GM21737 (cell line): ENCODE measurements around the gene TUSC2.

Source experiments
- ATAC-seq: cut with Tn5 transposase; IDR thresholded peaks from one replicate; pipeline ENCODE4 v1.9.1; 2021; ENCODE audit warnings: mild to moderate bottlenecking, moderate library complexity; ENCODE audit not compliant: unreplicated experiment

The TUSC2 gene

DNA sequence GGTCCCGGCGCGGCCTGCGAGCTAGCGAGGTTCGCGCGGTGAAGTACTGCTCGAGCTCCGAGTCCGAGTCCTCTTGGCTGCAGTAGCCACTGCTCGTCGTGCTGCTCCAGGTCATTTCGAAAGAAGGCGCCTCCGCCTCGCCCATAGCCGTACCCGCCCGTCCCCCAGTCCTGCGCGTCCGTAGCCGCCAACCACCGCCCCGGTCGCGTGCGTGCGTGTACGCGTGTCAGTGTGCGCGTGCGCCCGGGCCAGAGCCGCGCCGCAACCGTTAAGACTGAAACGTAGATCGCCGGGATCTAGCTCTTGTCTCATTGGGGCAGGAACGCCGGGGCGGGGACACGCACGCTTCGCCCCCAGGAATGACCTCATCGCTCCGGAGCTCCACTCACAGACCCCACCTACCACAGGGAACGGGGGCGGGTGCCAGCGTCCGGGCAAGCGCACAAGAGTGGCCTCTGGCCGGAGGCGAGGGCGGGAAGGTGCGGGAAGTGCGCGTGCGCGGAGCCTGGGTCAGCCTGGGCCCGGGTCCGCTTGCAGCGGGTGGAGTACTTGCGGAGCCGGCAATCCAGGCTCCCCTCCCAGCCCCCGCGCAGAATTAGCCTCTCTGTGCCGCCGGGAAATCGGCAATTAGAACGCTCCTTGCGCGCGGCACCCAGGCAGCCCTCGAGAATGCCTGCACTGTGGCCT, 9.3 kb upstream of the TUSC2 start:
- ATAC-seq = peak; percentile 66

DNA sequence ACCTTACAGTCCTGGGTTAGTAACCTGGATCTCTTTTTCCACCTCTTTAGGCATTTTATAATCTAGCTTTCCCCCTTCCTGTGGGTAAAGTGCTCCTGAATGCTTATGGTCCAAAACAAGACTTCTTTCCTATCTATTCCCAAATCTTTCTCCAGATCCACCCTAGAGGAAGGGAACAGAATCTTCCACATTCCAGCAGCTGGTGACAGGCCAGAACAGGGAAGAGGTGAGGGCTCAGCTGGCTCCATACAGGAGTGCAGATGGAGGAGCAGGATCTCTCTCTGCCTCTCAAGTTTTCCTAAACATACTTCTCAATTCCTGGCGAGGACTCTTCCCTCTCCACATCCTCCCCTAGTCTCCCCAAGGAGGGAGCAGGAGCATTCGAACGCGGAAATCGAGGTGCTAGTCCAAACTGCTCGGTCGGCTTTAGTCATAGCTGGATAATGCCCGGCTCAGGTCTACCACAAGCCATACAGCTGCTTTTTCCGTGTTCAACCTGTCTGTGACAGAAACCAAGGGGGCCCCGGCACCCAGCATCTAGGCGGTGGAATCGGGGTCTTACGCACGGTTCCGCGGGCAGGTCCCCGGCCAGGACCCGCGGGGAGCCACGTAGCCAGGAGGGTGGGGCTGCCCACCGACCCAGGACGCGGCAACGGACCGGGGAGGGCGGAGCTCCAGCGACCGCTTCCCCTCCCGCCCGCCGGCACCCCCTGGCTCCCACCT, 8.6 kb upstream of the TUSC2 start:
- peak; percentile 29 for ATAC-seq

DNA sequence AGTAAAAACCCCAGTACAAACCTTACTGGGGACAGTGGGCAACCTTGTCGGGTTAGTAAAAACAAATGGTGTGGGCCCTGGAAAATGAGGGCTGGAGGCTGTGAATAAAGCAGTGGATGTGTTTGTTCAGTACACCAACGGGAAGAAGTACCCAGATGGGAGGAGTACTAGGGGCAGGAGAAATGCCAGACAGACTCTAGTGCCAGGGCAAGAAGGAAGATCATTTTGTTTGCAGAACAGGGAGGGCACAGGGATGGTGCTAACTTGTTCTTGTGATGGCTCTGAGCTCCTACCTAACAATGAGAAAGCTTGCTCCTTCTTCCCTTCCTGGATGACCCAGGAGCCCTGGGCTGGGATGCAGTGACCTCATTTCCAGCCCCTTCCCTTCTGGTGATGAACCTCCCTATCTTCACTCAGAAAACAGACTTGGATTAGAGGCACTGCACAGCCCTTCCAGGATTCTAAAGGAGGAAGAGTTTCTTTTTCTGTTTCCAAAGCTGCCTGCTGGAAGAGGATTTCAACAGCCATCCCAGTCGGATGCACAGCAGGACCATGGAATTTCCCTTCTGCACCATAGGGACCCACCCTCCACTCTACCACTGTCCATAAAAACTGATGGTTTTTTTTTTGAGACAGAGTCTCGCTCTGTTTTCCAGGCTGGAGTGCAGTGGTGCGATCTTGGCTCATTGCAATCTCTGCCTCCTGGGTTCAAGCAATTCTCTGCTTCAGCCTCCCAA, 6.5 kb upstream of the TUSC2 start:
- ATAC-seq = no peak

DNA sequence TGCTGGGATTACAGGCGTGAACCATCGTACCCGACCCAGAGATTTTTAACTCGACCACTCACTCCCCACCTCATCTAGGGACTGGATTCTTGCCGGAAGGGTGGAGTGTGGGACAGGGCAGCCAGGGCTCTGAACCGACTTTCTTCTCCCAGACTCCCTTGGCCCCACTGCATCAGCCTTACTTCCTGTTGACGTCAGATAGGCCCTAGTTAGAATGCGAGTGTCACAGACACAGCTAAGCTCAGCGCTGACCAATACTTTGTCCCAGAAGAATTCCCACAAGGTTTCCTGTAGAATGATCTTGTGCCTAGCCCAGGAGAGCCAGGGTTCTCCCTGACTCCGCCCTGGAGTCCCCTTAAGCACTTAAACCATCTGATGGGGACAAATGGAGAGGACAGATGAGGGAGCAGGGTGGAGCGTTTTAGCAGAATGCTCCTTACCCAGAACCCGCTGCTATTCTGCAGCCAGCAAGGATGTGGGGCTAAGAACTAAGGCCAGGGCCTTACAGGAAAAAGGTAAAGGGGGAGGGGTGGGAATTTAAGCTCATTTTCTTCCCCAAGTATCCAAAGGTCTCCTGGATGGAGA, 5.8 kb upstream of the TUSC2 start:
- no peak for ATAC-seq

DNA sequence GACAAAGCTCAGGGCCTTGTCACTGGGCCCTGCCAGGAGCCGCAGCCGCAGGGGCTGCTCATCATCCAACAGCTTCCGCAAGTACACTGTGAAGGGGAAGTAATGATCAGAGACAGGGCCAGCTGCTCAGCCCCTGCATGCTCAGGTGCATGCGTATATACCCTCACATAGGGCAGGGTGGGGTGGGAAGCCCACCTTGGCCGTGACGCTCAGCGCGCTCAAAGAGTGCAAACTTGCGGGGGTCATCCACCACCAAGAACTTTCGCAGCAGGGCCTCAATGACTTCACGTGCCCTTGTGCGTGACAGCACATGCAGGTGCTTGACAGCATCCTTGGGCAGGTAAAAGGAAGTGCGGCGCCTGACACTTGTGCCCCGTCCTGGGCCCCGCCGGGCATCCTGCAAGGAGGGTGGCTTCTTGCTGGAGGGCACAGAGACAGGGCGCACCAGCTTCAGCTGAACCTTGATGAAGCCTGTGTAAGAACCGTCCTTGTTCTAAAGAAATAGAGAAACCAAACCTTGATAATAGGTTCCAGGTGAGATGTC, 3.4 kb upstream of the TUSC2 start:
- ATAC-seq = no peak

DNA sequence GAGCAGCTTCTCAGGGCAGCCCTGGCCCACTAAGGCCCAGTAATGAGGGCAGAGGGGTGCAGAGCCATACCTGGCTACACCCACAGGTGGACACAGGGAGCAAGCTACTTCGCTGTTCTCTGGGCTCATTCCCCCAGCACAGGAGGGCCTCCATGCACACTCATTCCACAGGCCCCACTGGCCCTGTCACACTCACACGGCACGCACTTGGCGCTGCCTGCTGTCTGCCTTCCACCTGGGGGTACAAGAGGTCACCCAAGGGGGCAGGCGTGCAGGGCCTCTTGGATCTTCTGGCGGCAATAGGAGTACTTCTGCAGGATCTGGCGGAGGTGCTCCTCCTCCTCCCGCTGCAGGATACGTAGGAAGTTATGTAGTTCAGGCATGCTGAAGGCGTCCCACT, 2.3 kb upstream of the TUSC2 start:
- no peak for ATAC-seq

DNA sequence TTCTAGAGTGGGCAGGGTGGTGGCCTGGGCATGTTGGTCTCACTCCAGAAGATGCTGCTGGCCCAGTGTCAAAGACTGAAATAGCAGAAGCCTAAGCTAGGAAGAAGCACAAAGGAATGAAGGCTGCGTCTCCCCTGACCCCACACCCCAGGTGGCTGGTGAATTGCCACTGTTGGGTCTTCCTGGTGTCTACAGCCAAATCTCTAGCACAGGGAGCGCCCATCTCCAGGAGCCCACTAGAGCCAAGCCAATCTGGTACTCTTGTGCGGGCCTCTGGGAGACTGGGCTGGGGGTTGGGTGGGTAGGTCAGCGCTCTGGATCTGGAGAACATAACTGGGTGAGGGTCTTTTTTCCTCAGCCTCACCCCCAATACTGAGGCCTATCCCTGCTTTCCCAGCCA, 894 bp downstream of the TUSC2 start:
- ATAC-seq = no peak

DNA sequence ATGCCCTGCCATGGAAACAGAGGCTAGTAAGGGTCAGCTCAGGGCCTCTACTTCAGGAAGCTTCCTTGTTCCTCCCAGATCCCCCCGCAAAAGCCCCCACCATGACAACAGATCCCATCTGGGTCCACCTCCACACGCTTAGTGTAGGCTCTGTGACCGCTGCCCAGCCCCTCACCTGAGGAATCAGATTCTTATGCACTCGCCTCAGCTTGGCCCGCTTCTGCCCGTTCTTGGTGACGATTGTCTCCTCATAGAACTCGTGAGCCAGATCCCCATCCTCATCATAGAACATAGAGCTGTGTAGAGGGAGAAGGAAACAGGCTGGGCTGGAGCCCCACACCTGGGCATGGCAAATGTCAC, 1.9 kb downstream of the TUSC2 start:
- no peak for ATAC-seq

DNA sequence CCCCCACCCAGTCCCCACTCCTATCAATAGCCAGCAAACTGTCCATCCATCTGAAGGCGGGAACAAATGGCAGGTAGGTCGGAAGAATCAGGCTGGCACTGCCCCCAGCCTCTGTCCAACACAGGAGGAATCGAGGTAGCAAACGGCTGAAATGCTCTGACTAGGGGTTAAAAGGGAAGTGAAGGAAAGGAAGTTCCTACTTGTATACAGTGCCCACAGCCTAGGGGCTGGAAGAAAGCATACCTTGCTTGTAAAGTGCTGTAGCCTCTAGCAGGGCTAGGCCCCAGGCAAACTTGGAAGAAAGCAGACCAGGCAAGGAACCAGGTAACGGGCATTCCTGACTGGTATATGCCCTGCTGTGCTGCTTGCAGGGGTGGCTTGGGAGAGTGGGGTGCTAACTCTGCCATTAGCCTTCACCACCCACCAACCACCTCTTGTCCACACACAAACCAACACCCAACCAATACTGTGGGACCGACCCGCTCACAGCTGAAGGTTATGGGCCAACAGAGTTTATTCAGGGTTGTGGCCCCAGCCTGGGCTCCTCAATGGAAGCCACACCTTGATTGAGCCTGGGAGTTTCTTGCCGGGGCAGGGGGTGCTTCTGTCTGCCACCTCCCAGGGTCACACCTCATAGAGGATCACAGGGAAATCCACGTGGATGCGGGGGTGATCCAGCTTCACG, 2.4 kb downstream of the TUSC2 start:
- no peak for ATAC-seq

DNA sequence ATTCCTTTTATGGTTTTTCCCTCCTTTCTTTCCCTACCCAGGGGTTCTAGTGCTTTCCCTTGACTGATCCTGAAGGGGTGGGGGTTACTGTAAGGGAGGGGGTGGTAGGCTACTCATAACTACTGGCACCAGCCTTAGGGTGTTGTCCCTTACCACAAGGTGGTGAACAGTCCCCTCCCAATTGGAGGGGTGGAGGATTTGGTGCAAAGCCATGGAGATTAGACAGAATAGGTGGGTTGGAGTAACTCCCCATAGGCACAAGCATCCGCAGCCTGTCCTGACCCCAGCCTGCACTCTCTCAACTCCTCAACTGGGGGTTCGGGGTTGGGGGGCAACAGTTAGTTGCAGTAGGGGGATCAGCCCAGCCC, 2.9 kb downstream of the TUSC2 start:
- ATAC-seq = no peak

DNA sequence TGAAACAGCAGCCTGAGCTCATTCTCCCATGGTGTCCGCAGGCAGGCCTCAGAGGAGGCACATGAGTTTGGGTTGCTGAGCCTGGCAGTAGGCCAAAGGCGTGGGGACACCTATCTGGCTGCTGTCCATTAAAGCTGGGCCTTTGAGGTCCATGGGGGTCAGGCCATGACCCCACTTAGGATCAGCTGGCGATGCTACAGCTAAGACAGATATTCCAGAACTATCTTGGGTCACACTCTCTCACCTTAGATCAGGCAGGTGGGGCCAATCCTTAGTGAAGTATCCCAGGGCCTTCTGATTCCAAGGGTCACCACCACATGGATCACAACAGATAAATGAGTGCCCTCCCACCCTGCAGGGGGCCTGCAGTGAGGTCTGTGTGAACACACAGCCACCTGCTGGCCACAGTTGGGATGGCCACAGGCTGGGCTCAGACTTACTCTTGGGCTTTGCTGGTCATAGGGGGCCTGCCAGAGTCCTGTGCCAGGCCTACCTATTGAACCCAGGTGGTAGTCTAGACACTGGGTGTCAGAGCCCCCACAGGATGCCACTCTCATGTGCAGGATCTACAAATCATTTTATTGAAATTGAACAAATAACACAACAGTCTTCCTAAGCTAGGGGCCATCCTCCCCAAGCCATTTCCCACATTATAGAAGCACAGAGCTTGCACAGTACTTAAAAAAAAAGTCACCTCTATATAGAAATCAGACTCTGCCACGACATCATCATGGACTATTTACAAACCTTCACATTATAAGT, 3.5 kb downstream of the TUSC2 start:
- ATAC-seq = no peak

DNA sequence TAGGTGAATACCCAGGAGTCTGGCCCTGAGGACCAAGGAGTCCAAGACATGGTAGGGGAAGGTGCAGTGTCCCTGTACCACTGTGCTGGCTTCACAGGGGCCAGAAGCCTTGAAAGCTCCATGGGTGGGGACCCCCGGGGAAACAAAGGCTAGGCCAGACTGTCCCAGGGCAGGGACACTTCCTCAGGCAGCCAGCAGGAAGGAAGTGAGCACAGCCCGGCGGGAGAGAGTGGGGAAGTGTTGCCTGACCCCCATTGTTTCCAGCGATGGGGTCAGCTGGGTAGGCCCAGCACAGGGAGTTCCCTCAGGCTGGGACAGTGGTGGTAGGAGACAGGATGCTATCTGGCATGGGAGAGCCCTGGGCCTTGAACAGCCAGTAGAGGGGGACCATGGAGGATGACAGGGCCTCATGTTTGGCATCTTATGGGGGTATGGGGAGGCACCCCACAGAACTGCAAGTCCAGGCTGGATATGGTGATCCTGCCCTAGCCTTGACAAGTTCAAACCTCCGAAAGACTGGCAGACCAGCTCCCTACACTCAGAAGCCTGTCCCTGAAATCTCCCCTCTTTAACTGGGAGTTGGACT, 4.3 kb downstream of the TUSC2 start:
- ATAC-seq = no peak

DNA sequence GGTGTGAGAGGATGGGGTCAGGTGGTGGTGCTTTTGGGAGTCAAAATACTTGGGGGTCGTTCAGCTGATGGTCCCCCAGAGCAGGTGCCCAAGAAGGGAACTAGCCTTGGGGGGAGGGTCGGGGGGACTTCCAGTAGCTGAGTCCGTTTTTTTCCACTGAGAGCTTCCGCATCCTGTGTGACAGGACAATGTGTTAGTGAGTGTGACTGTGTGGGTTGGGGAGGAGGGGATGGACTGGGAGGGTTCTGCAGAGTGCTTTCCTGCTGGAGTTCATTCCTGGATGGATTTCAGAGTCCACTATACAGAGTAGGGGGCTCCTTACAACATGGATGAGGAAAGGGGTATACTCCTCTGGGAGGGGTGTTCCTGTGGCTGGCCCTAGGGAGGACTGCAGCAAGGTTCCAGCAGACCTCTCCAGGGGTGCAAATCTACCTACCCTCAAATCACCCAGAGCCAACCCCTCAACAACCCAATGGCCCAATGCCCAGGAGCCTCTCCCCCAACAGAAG, 4.9 kb downstream of the TUSC2 start:
- no peak for ATAC-seq

DNA sequence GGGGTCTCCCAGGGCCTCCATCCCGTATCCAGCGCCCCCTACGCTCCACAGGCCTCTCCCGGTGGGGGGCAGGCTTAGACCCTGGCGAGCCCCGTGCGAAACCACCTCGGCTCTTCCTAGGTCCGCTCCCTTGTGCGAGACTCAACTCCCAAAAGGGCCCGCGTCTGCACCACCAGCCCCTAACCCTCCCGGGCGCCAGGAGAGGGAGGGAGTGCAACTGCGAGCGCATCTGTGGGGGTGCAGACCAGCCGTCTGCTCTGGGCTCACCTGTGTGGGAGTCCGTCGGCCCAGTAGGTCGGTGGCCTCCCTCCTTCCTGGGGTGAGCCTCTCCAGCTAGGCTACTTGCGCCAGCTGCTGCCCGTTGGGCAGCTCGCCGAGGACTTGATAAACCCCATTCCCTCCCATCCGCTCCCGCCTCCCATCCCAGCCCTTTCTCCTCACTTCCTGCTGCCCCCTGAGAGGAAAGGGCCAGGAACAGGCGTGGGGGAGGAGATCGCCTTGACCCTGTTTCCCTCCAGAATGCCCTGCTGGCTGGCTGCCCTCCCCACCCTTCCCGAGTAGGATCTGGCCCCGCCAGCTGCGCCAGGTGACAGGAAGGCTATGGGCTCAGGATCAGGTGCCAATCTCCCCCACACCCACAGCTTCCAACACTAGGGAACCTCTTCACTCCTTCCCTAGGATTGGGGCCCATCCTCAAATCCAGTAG, 5.5 kb downstream of the TUSC2 start, which contains the start of gene HYAL2:
TSS of gene HYAL2 (minus strand) at position 360 of the 706 bp plus-strand sequence. CDS start 2,256 bp downstream, outside the sequence.
- ATAC-seq = no peak

DNA sequence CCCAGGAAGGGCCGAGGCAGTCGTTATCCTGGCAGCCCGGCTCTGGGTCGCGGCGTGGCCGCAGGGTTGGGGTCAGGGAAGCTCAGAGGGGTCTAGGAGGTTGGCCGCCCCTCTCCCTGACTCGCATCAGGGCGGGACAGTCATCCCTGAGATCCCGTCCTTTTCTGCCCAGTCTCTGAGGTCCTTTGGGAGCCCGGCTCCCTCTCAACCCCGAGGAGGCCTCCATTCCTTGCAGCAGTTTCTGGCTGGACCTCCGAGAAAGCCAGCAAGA, 6.0 kb downstream of the TUSC2 start:
- ATAC-seq = no peak

DNA sequence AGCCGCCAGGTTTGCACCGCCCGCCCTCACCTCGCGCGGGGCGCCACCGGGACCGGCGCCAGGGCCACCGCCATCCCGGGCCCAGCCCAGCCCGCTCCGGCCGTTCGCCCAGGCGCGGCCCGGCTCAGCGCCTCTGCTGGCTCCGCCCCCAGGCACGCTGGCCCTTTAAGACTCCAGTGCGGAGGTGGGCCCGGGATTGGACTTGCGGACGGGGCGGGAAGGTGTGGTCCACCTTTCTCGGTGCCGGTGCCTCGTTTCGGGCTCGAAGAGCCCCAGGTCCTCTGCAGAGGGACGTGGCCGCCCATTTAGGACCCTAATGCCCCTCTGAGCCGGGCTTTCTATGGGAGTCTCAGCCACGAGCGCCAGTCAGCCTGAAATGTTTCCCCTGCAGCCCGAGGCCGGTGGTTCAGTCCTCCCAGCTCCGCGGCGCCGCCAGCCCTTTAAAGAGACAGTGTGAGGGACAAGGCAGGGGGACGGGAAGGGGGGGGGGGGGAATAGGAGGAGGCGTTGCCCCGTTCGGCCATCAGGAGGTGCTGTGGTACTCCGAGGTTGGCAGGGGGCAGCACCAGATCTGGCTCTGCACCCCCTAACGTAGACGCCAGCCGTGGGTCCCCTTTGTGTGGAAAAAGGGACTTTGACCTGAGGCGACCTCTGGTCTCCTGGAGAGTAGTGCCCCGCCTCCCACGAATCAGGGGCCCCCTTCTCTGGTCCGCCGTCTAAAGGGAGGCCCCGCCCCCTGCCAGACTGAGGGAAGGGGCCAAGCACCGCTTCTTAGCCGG, 6.5 kb downstream of the TUSC2 start:
- peak; percentile 65 for ATAC-seq

DNA sequence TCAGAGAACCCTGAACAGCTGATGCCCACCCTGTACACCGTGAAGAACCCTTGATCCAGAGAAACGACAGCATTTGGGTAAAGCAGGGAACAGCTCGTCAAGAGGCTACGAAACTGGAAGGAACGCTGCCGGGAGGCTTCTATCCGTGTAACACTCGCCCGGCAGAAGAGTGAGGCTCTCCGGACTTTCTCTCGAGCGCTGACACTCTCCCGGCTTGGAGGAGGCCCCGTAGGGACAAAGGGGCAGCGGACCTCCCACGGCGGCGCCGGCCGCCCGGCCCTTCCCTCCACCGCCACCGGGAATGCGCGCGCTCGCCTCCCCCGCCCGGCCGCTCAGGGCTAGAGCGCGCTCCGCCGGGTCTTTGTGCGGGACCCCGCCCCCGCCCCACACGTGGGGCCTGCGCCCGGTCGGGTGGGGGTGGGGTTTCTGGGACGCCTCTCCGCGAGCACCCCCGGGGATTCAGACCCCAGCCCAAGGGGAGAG, 7.1 kb downstream of the TUSC2 start:
- peak; percentile 45 for ATAC-seq
